Measurements from ENCODE around the gene EEF1AKMT2.

- TF ChIP-seq CTCF (IDR thresholded peaks at IDR 0.05; ENCODE audit: low read depth, low read length, poor library complexity, severe bottlenecking) (no peak), EZH2phosphoT487 (IDR thresholded peaks at IDR 0.05; ENCODE audit: borderline replicate concordance, low read length) (no peak)
These were observed 51.1 kb downstream of the EEF1AKMT2 start for GRCh38 chr10:124740369-124741280.
